ENCODE results near the gene HLA-DQB2. TPM values are rescaled to one million over a fixed set of nuclear protein-coding genes. Genes with fewer than 3 reads are reported as not detected.

Gene HLA-DQB2
- total and polyA plus RNA-seq, 2 of the 8 experiments (the other 6 are each of a cell fraction or from before 2014, with no cell fraction given), result not detected

DNA sequence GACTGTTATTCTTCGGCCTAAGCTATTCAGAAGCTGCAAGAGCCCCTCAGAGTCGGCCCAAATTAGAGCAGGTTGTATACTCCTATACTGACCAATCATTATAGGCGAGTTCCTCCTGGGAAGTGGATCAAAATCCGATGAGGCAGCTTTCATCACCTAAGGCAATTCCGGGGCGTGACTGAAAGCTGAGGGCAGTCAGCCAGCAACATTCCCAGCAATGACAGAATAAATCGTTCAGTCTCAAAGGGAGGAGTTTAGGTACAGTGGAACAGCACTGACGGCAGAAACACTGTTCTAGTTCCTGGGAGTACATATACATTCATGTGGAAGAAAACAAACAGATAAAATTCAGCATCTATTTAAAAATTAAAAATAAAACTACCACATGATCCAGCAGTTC is 10.8 kb downstream of the HLA-DQB2 start:
- ChIA-PET POLR2A (ENCODE audit: partially characterized antibody) (interaction anchor here (0.6 kb wide), 1 partner anchor 364 kb away, joined by 3 read pairs; no protein-coding TSS in a partner anchor), CTCF (ENCODE audit: partially characterized antibody) (no interaction called here)
- Histone ChIP-seq H2AK5ac (ENCODE audit: low read depth, low read length) (no peak overlapping the region), H3K79me2 (ENCODE audit: control insufficient read depth in 1 of 2, insufficient read depth in 2 of 2, low read length in 2 of 2) (no peaks in the 10 kb centered on the region), H2BK120ac (replicated peaks; ENCODE audit: low read depth, low read length) (no peak overlapping the region), H2BK12ac (ENCODE audit: low read depth, low read length) (no peak overlapping the region), H3K56ac (replicated peaks; ENCODE audit: insufficient read length, low read depth, low read length) (no peak overlapping the region), H4K20me1 (replicated peaks in 1 of 2; ENCODE audit: control insufficient read depth in 1 of 2, insufficient read depth in 2 of 2, low read length in 2 of 2) (no peaks in the 10 kb centered on the region), H2BK15ac (ENCODE audit: low read length) (no peak overlapping the region), H3K9me3 (ENCODE audit: insufficient read depth in 2 of 2, low read depth in 1 of 2, low read length in 1 of 2) (no peaks in the 10 kb centered on the region), H4K8ac (ENCODE audit: extremely low read depth, insufficient read depth, low read length) (no peak overlapping the region), H3K79me1 (ENCODE audit: low read depth, low read length) (no peaks in the 10 kb centered on the region), H2AFZ (ENCODE audit: low read length) (no peak overlapping the region), H4K91ac (replicated peaks; ENCODE audit: insufficient read length, low read length) (no peak overlapping the region), H3K4me2 (ENCODE audit: insufficient read depth in 1 of 2, low read depth in 2 of 2, low read length in 2 of 2) (no peak overlapping the region), H3K27me3 (replicated peaks in 1 of 4; ENCODE audit: control insufficient read depth in 3 of 4, extremely low read depth in 1 of 4, insufficient read depth in 3 of 4, low read length in 3 of 4) (no peaks in the 10 kb centered on the region), H3K23ac (ENCODE audit: insufficient read length) (no peak overlapping the region), H3K27ac (ENCODE audit: low read depth, low read length) (no peak overlapping the region), H3K36me3 (ENCODE audit: control insufficient read depth in 2 of 4, insufficient read depth in 4 of 4, low read length in 3 of 4) (no peaks in the 10 kb centered on the region), H3K4ac (replicated peaks; ENCODE audit: insufficient read length, low read depth, low read length) (no peak overlapping the region), H2BK5ac (ENCODE audit: low read depth, low read length) (no peak overlapping the region), H3K14ac (ENCODE audit: insufficient read length) (no peak overlapping the region), H4K5ac (ENCODE audit: insufficient read length, low read depth, low read length) (no peak overlapping the region), H3K18ac (ENCODE audit: extremely low read depth, low read length) (no peak overlapping the region), H2BK20ac (ENCODE audit: low read length) (no peak overlapping the region), H3K4me1 (replicated peaks in 1 of 4; ENCODE audit: control insufficient read depth in 3 of 4, insufficient read depth in 4 of 4, low read length in 3 of 4) (no peaks in the 10 kb centered on the region), H3K4me3 (ENCODE audit: extremely low read depth in 1 of 4, insufficient read depth in 2 of 4, low read depth in 3 of 4, low read length in 4 of 4) (no peak overlapping the region), H3K9ac (replicated peaks in 1 of 4; ENCODE audit: extremely low read depth in 1 of 4, low read depth in 3 of 4, low read length in 3 of 4) (no peak overlapping the region), H3K23me2 (ENCODE audit: low read depth, low read length) (no peaks in the 10 kb centered on the region)
- WGBS, 2 experiments (ENCODE audit: extremely low coverage in 1 of 2, insufficient coverage in 1 of 2, insufficient read length in 1 of 2, insufficient replicate concordance in 2 of 2, low coverage in 1 of 2, low lambda C conversion rate in 2 of 2, missing lambda C conversion rate in 1 of 2), result 76% methylated on average over 8 of the region's 8 CpGs; no CpG with 5 or more reads in 1 of the 2 experiments
- FAIRE-seq (no peak), DNase-seq (ENCODE audit: low read depth in 1 of 2, low spot score in 2 of 2) (no peak)
- TF ChIP-seq RNF2 (IDR thresholded peaks at IDR 0.05; ENCODE audit: borderline replicate concordance, low read depth, low read length, missing control alignments, poor library complexity, severe bottlenecking), result no peak
- TF ChIP-seq, protein P1, sequence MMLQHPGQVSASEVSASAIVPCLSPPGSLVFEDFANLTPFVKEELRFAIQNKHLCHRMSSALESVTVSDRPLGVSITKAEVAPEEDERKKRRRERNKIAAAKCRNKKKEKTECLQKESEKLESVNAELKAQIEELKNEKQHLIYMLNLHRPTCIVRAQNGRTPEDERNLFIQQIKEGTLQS (IDR thresholded peaks at IDR 0.05; ENCODE audit: insufficient read depth, low read depth, low read length), result no peak
- TF ChIP-seq CHD2 (IDR thresholded peaks at IDR 0.05; ENCODE audit: low read length), result no peak
- no peak for TF ChIP-seq GTF2F1 (IDR thresholded peaks at IDR 0.05; ENCODE audit: borderline replicate concordance, low read depth, low read length)
- TF ChIP-seq EZH2 (IDR thresholded peaks at IDR 0.05; ENCODE audit: low read depth, low read length, severe bottlenecking), result no peak
- TF ChIP-seq HDAC6 (IDR thresholded peaks at IDR 0.05; ENCODE audit: low read depth, low read length), result no peak
- no peak for TF ChIP-seq TEAD4 (IDR thresholded peaks at IDR 0.05; ENCODE audit: low read depth, low read length)
